ENCODE results near the gene TRIM69. TPM values are rescaled to one million over a fixed set of nuclear protein-coding genes. Genes with fewer than 3 reads are reported as not detected.
"Not testable (repeated sequence)": the region's sequence is repeated elsewhere in the genome, so short reads cannot be mapped to it uniquely, and the experiment has no call there.

TRIM69 gene
- total and polyA plus RNA-seq, 11 donors, result 32.6 to 122 (median 57.2) TPM

GRCh38 chr15:44769521-44769920, 33.2 kb downstream of the TRIM69 start:
- no peak overlapping the region for H3K27ac ChIP-seq
- H3K4me3 ChIP-seq, result no peak overlapping the region
- intact Hi-C loops (cut with DNase I), result no loop called here
- H3K4me1 ChIP-seq, result no peaks in the 10 kb centered on the region
- 70 to 84% (median 80%) methylated on average over 5 of the region's 5 CpGs for WGBS, 4 donors
- no peak for TF ChIP-seq POLR2A (IDR thresholded peaks at IDR 0.05)
- TF ChIP-seq, protein P1, sequence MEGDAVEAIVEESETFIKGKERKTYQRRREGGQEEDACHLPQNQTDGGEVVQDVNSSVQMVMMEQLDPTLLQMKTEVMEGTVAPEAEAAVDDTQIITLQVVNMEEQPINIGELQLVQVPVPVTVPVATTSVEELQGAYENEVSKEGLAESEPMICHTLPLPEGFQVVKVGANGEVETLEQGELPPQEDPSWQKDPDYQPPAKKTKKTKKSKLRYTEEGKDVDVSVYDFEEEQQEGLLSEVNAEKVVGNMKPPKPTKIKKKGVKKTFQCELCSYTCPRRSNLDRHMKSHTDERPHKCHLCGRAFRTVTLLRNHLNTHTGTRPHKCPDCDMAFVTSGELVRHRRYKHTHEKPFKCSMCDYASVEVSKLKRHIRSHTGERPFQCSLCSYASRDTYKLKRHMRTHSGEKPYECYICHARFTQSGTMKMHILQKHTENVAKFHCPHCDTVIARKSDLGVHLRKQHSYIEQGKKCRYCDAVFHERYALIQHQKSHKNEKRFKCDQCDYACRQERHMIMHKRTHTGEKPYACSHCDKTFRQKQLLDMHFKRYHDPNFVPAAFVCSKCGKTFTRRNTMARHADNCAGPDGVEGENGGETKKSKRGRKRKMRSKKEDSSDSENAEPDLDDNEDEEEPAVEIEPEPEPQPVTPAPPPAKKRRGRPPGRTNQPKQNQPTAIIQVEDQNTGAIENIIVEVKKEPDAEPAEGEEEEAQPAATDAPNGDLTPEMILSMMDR (IDR thresholded peaks at IDR 0.05), result no peak
- DNase-seq (no peak), ATAC-seq (no peak)
- no peaks in the 10 kb centered on the region for H3K36me3 ChIP-seq
- peaks cover 0 to 24% (median 10%) of the 10 kb centered on the region in 12 donors for H3K9me3 ChIP-seq
- H3K27me3 ChIP-seq, result no peaks in the 10 kb centered on the region

DNA sequence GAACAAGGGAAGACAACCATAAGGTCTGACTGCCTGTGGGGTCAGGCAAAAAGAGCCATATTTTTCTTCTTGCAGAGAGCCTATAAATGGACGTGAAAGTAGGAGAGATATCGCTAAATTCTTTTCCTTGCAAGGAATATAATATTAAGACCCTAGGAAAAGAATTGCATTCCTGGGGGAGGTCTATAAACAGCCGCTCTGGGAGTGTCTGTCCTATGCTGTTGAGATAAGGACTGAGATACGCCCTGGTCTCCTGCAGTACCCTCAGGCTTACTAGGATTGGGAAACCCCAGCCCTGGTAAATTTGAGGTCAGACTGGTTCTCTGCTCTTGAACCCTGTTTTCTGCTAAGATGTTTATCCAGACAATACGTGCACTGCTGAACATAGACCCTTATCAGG, 34.4 kb downstream of the TRIM69 start:
- peaks cover 0 to 24% (median 10%) of the 10 kb centered on the region in 12 donors for H3K9me3 ChIP-seq
- H3K36me3 ChIP-seq; DNase-seq; H3K4me3 ChIP-seq; H3K4me1 ChIP-seq; H3K27ac ChIP-seq; ATAC-seq; intact Hi-C loops (cut with DNase I); H3K27me3 ChIP-seq: not testable (repeated sequence)
- 69 to 84% (median 80%) methylated on average over 5 of the region's 5 CpGs for whole genome bisulfite sequencing, 4 donors

DNA sequence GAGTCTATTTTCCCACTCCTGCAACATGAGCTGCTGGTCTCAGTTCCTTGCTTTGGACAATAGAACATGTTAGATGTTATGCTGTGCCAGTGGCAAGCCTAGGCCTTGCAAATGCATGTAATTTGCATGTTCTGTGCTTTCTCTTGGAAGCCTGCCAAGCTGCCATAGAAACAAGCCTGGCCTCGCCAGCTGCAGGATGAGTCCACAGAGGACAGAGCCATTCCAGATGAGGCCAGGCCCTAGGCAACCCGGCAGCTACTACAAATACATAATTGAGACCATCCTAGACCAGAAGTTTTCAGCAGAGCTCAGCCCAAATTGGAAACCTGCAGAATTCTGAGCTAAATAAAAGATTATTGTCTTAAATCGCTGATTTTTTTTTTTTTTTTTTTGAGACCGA, 39.6 kb downstream of the TRIM69 start:
- WGBS, 4 donors, result 70 to 77% (median 75%) methylated on average over 4 of the region's 4 CpGs
- ATAC-seq (no peak), DNase-seq (no peak)
- Histone ChIP-seq H3K4me3 (no peak overlapping the region), H3K27me3 (no peaks in the 10 kb centered on the region), H3K4me1 (no peaks in the 10 kb centered on the region), H3K36me3 (no peaks in the 10 kb centered on the region), H3K9me3 (peaks cover 0 to 14% (median 4%) of the 10 kb centered on the region in 12 donors), H3K27ac (no peak overlapping the region)
- intact Hi-C loops (cut with DNase I), result no loop called here
- TF ChIP-seq, protein P1 (IDR thresholded peaks at IDR 0.05), result no peak
- no peak for TF ChIP-seq POLR2A (IDR thresholded peaks at IDR 0.05)

GRCh38 chr15:44779761-44780160, 43.4 kb downstream of the TRIM69 start:
- no peaks in the 10 kb centered on the region for H3K9me3 ChIP-seq
- intact Hi-C loops (cut with DNase I), result no loop called here
- no peak for DNase-seq

More at GRCh38 chr15:44779761-44780160, 43.4 kb downstream of the TRIM69 start:
- no peak for ATAC-seq
- H3K4me1 ChIP-seq, result peaks cover 0 to 8% (median 0%) of the 10 kb centered on the region in 12 donors
- 93 to 98% (median 96%) methylated on average over 2 of the region's 2 CpGs for WGBS, 4 donors
- H3K27me3 ChIP-seq, result no peaks in the 10 kb centered on the region
- H3K27ac ChIP-seq, result no peak overlapping the region
- TF ChIP-seq POLR2A (IDR thresholded peaks at IDR 0.05), result no peak
- TF ChIP-seq, protein P1 (IDR thresholded peaks at IDR 0.05), result no peak
- no peaks in the 10 kb centered on the region for H3K36me3 ChIP-seq
- H3K4me3 ChIP-seq, result no peak overlapping the region

All from heart left ventricle (tissue), 16 donors.